HT-29 (cell line): ENCODE measurements around the gene DPY19L2. TPM values are rescaled to one million over a fixed set of nuclear protein-coding genes. Genes with fewer than 3 reads are reported as not detected.
"Not testable (repeated sequence)": the region's sequence is repeated elsewhere in the genome, so short reads cannot be mapped to it uniquely, and the experiment has no call there.

Source experiments
- DNase-seq: peaks from one replicate; pipeline ENCODE4 v3.0.0-alpha.2; 2015; ENCODE audit warnings: low spot score
- total RNA-seq: library from RNA; depleted of rRNA; stranded (reverse); fragments of >200 nt; shearing (Covaris generic); gene quantifications from 2 replicates; pipeline ENCODE4 v1.2.3, GENCODE V29; 2014; rRNA removed

Gene DPY19L2
- total RNA-seq, 1 experiment from 2014 or later = not detected

DNA sequence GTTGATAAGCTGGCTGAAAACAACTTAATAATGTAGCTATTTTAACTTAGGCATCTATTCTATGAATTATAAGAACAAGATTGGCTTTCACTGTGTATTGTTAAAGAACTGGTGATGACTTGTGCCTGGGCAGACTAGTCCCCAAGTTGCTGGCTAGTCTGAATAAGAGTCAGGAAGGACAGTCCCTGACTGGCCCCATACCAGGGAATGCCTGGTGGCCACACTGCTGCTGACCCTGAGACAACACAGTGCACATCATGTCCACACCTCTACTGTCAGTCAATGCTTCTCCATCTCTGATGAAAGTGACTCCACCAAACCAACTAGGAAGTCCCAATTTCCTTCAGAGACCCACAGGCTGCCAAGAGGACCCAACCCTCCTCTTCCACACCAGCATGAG, 130.5 kb downstream of the DPY19L2 start:
- DNase-seq = not testable (repeated sequence)

DNA sequence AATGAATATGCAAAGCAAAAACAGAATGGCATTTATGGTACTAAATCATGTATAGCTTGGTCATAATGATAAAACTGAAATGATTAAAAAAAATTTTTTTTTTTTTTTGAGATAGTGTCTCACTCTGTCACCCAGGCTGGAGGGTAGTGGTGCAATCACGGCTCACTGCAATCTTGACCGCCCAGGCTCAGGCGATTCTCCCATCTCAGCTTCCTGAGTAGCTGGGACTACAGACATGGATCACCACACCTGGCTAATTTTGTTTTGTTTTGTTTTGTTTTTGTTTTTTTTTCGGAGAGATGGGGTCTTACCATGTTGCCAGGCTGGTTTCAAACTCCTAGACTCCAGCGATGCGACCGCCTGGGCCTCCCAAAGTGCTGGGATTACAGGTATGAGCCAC, 138.7 kb downstream of the DPY19L2 start:
- DNase-seq = not testable (repeated sequence)

DNA sequence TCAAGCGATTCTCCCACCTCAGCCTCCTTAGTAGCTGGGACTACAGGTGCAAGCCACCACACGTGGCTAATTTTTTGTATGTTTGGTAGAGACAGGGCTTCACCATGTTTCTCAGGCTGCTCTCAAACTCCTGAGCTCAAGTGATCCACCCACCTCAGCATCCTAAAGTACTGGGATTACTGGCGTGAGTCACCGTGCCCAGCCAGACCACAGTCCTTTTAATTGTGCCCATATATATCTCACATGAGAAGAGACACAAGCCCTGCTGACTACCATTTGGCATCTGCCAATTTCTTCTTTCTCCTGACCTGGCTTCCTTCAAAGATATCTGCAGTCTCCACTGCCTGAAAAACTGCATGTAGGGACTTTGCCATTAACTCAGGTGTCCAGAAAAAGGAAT, 142.5 kb downstream of the DPY19L2 start:
- DNase-seq = no peak

DNA sequence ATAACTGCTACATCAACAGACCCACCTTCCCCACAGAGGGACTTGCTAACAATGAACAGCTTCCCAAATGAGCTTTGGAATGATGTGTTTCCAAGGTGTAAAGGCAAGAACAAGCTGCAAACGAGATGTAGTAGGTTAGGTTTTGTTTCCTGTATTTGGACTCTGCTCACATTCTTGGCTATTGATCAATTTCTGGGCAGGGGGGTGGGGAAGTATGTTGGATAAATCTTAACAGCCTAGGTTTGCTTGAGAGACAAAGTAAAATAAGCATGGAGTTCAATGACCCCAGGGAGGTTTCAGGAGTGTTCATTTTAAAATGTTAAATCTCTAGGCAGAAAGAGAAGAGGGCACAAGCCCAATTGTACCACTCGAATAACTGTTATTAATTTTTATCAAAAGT, 146.6 kb downstream of the DPY19L2 start:
- no peak for DNase-seq

Other genes with a start within 250 kb of the DPY19L2 start
- 5.8 and 7.8 TPM in 2 replicates for gene RXYLT1, start 111.4 kb upstream of the DPY19L2 start, total RNA-seq
- 1.0 and 1.6 TPM in 2 replicates for gene SRGAP1, start 176.2 kb upstream of the DPY19L2 start, total RNA-seq